GM12874 (cell line): Measurements from ENCODE around the gene GHRHR.

Experiments
- CTCF ChIP-seq: IDR thresholded peaks from 2 replicates; pipeline ENCODE4 v1.5.1; 2011; ENCODE audit warnings: low read depth, mild to moderate bottlenecking, control low read depth, low read length, moderate library complexity; ENCODE audit not compliant: insufficient read depth

The GHRHR gene

DNA sequence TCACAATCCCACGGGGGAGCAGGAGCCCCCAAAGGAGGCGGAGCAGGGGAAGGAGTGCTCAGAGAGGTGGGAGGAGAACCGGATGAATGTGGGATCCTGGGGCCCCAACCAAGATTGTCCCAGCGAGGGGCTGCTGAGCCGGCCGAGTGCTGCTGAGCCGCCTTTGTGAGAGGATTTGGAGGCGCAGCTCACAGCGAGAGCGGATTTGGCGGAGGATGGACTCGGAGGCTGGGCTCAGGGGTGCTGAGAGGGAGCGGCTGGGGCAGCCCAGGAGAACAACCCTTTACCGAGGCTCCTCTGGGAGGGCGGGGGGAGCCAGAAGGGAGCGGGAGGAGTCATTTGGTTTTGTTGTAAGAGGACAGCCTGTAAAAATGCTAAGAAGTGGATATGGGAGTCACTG lies 23.0 kb downstream of the GHRHR start:
- TF ChIP-seq CTCF: no peak

DNA sequence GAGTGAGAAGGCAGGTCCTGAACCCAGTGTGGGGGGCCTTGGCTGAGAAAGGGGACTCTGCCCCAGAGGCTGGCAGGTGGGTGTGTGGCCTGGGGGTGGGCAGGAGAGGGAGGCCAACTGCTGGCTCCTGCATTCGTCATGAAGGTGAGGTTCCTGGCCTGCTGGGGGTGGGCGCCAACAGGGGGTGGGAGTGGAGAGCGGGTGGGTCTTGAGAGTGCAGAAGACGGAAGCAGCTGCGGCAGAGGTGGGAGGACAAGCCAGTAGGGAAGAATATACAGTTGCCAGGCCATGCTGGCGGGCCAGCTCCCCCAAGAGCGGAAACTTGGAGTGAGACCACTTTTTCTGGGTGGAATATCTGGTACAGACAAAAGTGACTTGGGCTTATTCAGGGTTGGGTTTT lies 23.4 kb downstream of the GHRHR start:
- no peak for TF ChIP-seq CTCF

DNA sequence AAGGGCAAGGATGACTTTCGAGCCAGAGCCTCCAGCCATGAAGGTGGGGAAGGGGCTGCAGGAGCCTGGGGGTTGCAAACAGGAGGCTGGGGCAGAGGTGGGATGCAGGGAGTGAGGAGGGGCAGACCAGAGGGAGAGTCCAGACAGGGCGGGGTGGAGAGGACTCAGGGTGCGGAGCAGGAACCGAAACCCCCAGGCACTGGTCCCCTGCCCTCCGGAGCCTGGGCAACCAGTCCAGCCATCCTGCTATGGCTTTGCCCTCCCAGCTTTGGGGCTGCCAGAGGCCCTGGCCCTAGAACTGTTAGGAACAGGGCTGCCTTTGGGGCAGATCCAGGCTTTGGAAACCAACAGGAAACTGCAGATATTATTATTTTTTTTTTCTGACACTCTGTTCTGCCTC lies 24.2 kb downstream of the GHRHR start:
- no peak for TF ChIP-seq CTCF

DNA sequence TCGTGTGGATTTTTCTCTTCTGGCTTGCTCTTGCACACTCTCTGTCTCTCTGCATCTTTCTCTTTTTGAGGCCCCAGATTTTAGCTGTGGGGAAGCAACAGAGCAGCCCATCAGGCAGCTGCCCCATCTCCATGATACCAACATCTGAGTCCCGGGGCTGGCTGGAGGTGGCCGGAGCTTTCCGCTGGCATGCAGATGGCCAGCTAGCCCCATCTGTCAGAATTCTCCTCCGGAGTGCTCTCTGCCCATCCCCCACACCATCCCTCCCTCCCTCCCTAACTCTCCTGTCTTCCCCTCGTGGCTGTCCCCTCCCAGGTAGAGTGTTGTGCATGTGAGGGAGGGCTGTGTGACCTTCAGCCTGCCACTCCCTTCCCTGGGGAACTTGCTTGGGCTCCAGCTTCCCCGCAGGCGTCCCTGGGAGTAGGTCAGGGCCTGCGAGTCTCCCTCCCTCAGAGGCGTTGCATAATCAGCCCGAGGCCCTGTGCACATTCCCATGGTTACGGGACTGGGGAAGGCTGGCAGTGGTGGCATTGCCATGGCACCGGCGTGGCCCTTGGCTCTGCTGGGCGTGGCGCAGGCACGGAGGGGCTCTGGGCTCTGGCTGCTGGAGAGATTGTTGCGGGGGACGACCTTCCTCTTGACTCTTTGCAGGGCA lies 24.7 kb downstream of the GHRHR start:
- TF ChIP-seq CTCF: no peak

DNA sequence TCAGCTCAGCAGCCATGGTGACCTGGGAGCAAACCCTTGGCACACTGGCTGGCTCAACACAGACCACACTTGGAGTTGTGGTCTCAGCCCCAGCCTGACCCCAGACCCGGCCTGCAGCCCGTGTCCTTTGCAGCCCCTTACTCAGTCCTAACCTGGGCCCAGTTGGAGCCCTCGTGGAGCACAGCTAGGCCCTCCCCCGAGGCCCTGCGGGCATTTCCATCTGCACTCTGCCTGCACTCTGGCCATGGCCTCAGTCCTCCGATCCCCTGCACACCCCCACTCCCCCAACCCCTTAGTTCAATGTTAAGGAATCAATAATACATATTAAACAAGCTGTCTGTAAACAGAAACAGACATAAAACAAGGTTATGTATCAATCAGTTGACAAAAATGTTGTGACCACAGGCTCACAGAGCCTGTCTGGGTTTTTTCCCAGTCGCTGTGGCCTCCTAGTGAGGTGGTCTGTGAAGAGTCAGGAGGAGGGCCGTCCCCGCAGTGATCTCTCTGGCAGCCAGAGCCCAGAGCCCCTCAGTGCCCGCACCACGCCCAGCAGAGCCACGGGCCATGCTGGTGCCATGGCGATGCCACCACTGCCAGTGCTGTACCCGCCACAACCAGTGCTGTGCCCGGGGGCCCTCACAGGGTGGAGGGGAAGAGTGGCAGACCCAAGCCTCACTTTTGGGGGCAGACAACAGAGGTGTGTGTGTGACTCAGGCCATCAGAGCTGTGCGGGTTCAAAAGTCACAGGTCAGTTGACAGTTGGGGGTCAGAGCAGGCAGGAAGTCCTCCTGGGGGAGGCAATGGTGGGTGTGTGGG lies 25.5 kb downstream of the GHRHR start:
- TF ChIP-seq CTCF: no peak

- TF ChIP-seq CTCF: no peak
Measured at GRCh38 chr7:30989824-30990672, 26.3 kb downstream of the GHRHR start.

- TF ChIP-seq CTCF: no peak
Measured at GRCh38 chr7:30990673-30991170, 27.0 kb downstream of the GHRHR start.
